RWPE2 (cell line): ENCODE measurements around the gene CTF1.

Source experiments
- ATAC-seq: fragments of 200-7000 bp; cut with Tn5 transposase; 3 replicates; pipeline ENCODE4 v1.9.1; 2021; ENCODE audit warnings: low read depth
- DNase-seq: peaks from one replicate; pipeline ENCODE4 v3.0.0-alpha.2; 2020; ENCODE audit warnings: low spot score
- H3K27ac ChIP-seq: fragments of 450-650 bp; 2 replicates; pipeline ENCODE4 v1.5.1; 2017; ENCODE audit warnings: mild to moderate bottlenecking; ENCODE audit not compliant: poor library complexity, severe bottlenecking
- H3K27me3 ChIP-seq: fragments of 250-450 bp; sonication (Bioruptor Pico); 2 replicates; pipeline ENCODE4 v1.5.1; 2021; ENCODE audit warnings: mild to moderate bottlenecking, moderate library complexity; ENCODE audit not compliant: insufficient read depth, poor library complexity, severe bottlenecking
- H3K36me3 ChIP-seq: fragments of 250-450 bp; sonication (Bioruptor Pico); 2 replicates; pipeline ENCODE4 v1.5.1; 2020; ENCODE audit warnings: low read depth, mild to moderate bottlenecking, moderate library complexity
- H3K4me1 ChIP-seq: fragments of 250-450 bp; sonication (Bioruptor Pico); 2 replicates; pipeline ENCODE4 v1.5.1; 2021; ENCODE audit warnings: mild to moderate bottlenecking, moderate library complexity; ENCODE audit not compliant: insufficient read depth, poor library complexity, severe bottlenecking
- H3K4me3 ChIP-seq: fragments of 250-450 bp; sonication (Bioruptor Pico); 2 replicates; pipeline ENCODE4 v1.5.1; 2021; ENCODE audit warnings: mild to moderate bottlenecking, moderate library complexity; ENCODE audit not compliant: severe bottlenecking
- H3K9me3 ChIP-seq: fragments of 250-450 bp; sonication (Bioruptor Pico); 2 replicates; pipeline ENCODE4 v1.5.1; 2021; ENCODE audit warnings: mild to moderate bottlenecking, moderate library complexity; ENCODE audit not compliant: severe bottlenecking
- TF ChIP-seq, protein P1 (sequence below): fragments of 450-650 bp; IDR thresholded peaks from one replicate; pipeline ENCODE4 v1.5.1; 2017; ENCODE audit warnings: mild to moderate bottlenecking, moderate library complexity; ENCODE audit not compliant: poor library complexity, severe bottlenecking

The CTF1 gene

DNA sequence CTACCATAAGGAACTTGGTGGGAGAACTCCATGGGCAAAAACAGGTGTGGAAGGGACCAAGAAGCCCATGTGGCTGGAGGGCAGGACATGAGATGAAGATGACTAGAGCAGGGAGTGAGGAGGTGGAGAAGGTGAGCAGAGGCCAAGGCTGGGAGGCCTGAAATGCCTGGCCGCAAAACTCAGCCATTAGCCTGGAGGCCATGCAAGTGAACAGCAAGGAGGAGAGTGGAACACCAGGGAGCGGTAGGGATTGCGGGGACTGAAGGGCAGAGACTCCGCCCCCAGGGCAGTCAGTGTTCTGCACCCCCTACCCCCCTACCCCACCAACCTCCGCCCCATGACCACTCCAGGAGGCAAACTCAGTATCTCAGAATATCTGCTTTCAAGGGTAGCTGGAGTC is 19.5 kb upstream of the CTF1 start:
- no peaks in the 10 kb centered on the region for H3K27me3 ChIP-seq
- H3K4me3 ChIP-seq: no peak overlapping the region
- no peaks in the 10 kb centered on the region for H3K9me3 ChIP-seq
- H3K36me3 ChIP-seq: peaks cover 13% of the 10 kb centered on the region
- no peak for ATAC-seq
- TF ChIP-seq, protein P1, sequence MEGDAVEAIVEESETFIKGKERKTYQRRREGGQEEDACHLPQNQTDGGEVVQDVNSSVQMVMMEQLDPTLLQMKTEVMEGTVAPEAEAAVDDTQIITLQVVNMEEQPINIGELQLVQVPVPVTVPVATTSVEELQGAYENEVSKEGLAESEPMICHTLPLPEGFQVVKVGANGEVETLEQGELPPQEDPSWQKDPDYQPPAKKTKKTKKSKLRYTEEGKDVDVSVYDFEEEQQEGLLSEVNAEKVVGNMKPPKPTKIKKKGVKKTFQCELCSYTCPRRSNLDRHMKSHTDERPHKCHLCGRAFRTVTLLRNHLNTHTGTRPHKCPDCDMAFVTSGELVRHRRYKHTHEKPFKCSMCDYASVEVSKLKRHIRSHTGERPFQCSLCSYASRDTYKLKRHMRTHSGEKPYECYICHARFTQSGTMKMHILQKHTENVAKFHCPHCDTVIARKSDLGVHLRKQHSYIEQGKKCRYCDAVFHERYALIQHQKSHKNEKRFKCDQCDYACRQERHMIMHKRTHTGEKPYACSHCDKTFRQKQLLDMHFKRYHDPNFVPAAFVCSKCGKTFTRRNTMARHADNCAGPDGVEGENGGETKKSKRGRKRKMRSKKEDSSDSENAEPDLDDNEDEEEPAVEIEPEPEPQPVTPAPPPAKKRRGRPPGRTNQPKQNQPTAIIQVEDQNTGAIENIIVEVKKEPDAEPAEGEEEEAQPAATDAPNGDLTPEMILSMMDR: no peak
- peaks cover 5% of the 10 kb centered on the region for H3K4me1 ChIP-seq
- no peak for DNase-seq
- peak overlapping the region; percentile 55 for H3K27ac ChIP-seq

DNA sequence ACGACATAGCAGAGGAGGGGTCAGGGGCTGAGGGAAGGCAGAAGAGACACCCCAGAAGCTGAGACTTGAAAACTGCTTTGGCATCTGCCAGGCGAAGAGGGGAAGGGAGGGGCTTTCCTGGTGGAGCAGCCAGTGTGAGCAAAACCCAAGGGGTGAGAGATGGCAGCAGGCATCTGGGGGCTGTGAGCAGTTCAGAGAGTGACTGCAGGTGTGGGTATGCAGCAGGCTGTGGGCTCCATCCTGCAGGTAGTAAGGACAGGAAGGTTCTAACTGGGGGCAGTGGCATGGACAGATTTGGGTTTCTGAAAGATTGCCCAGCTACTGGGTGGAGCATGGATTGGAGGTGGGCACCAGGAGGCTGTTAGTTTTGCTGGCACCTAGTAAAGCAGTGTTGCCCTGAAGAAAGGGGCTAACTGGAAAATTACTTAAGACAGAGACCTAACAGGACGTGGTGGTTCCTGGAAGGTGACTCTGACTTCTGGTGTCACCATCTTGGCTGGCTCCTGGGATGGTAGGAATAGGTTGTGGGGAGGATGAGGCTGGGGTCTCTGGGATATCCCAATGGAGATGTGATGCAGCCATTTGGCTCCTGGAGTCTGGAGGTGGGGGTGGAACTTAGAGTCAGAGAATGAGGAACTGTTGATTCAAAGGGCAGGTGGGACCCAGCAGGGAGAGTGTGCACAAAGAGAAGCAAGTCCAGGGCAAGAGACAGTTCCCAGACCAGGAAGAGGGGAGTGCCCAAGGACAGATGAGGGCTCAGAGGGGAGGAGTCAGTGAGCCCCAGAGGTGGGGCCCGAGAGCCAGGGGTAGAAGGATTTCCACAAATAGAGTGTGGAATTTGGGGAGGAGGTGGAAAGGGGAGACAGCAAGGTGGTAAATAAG is 13.7 kb upstream of the CTF1 start:
- no peaks in the 10 kb centered on the region for H3K9me3 ChIP-seq
- H3K4me1 ChIP-seq: no peaks in the 10 kb centered on the region
- H3K4me3 ChIP-seq: no peak overlapping the region
- H3K36me3 ChIP-seq: peaks cover 19% of the 10 kb centered on the region
- DNase-seq: no peak
- H3K27me3 ChIP-seq: no peaks in the 10 kb centered on the region
- no peak overlapping the region for H3K27ac ChIP-seq
- ATAC-seq: no peak
- TF ChIP-seq, protein P1: no peak

DNA sequence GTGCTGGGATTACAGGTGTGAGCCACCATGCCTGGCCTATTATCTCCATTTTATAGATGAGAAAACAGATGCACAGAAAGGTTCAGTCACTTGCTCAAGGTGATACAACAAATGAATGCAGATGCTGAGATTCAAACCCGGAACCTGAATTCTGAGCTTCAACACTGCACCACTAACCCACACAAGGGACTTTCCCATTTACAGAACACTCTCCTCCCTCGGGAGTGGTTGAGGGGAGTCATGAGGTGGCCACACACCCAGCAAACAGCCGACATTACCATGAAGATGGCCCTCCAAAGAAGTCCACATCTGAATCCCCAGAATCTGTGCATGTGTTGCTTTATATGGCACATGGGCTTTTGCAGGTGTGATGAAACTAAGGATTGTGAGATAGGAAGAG is 11.7 kb upstream of the CTF1 start:
- ATAC-seq (no peak), DNase-seq (no peak)
- Histone ChIP-seq H3K27me3 (no peaks in the 10 kb centered on the region), H3K9me3 (no peaks in the 10 kb centered on the region), H3K27ac (no peak overlapping the region), H3K36me3 (peaks cover 34% of the 10 kb centered on the region), H3K4me1 (no peaks in the 10 kb centered on the region), H3K4me3 (no peak overlapping the region)
- TF ChIP-seq, protein P1: no peak

DNA sequence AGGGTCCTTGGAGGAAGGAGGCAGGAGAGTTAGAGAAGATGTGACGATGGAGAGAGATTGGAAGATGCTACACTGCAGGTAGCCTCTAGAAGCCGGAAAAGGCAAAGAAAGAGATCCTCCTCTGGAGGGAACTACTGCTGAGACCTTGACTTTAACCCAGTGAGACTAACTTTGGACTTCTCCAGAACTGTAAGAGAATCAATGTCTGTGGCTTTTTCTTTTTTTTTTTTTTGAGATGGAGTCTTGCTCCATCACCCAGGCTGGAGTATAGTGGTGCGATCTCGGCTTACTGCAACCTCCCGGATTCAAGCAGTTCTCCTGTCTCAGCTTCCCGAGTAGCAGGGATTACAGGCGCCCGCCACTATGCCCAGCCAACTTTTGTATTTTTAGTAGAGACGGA is 11.2 kb upstream of the CTF1 start:
- DNase-seq (no peak), ATAC-seq (no peak)
- H3K27ac ChIP-seq: no peak overlapping the region
- no peaks in the 10 kb centered on the region for H3K4me1 ChIP-seq
- H3K9me3 ChIP-seq: no peaks in the 10 kb centered on the region
- TF ChIP-seq, protein P1: no peak
- H3K4me3 ChIP-seq: no peak overlapping the region
- no peaks in the 10 kb centered on the region for H3K27me3 ChIP-seq
- peaks cover 34% of the 10 kb centered on the region for H3K36me3 ChIP-seq

DNA sequence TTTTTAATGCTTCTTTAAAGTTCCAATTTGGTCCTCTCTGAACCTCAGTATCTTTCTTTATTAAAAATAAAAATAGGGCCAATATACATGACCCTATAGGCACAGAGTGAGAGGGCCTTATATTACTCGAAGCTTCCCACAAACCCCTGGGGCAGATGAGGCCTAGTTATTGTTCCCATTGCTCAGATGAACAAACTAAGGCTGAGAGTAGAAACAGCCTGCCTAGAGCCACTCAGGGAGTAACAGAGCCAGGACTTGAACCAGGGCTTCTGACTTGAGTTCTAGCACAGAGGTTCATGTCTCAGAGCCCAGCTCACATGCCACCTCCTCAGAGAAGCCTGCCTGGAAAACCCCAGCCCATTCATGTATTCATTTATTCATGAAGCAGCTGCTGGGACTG is 10.3 kb upstream of the CTF1 start:
- ATAC-seq: no peak
- TF ChIP-seq, protein P1: no peak
- H3K4me3 ChIP-seq: no peak overlapping the region
- no peak for DNase-seq
- H3K27me3 ChIP-seq: no peaks in the 10 kb centered on the region
- H3K36me3 ChIP-seq: peaks cover 38% of the 10 kb centered on the region
- H3K27ac ChIP-seq: no peak overlapping the region
- H3K9me3 ChIP-seq: no peaks in the 10 kb centered on the region
- H3K4me1 ChIP-seq: no peaks in the 10 kb centered on the region
